ENCODE data around the gene GCG.

The GCG gene

DNA sequence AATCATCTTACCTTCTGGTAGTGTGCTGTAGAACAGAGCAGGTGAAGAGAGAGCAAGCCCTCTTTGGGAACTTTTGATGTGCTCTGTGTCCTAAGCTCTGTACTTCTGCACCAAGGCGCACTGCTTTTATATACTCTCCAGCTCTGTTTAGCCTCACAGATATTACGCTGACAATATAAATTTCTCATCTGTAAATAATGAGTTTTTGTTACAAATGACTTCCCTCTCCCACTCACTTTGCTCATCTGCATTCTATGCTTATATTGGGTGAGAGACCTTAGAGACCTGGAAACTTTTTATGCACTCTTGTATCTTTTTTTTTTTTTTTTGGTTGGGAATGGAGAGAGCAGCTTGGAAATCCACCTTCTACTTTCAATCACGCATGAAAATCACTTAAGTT, at the start of gene GCG:
Gene GCG, minus strand, starts transcription at position 101 of the 400 bp plus-strand sequence. CDS start 3,069 bp downstream, outside the sequence.
- no peak for DNase-seq (ENCODE audit: low spot score)

- DNase-seq (ENCODE audit: low spot score), result no peak
Observed at GRCh38 chr2:162200636-162201035, 48.6 kb upstream of the GCG start.

DNA sequence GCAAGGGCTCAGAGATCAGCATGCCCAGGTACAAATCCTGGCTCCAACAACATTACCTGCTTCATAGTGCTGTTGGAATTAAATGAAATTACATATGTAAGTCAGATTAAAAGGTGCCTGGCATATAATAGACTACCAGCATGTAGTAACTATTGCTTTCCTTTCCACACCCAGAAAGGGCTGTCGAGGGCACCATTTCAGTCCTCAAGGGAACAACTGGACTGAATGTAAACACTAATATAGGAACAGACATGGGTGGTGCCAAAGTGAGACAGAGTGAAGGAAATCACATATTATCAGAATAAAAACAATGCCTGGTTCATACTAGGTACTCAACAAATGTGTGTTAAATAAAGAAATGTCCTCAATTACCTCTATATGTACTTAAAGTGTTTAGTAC, 47.9 kb upstream of the GCG start:
- DNase-seq (ENCODE audit: low spot score), result no peak

DNA sequence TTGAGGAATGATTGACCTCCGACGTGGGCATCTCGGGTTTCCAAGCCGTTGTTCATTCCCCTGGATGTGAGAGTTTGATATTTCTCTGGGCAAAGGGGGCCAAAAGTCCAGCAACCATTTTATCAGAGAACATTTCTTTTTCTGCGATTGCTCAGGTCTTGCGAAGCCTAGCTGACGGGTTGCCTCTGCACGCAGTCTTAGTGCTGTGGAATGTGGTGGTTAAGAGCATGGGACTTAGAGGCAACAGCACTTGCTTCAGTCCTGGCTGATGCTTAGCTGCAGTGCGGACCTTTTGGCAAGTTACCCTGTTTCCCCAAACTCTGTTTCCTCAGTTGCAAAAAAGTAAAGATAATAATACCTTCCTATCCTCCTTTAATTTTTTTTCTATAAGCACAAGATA, 46.2 kb upstream of the GCG start:
- no peak for DNase-seq (ENCODE audit: low spot score)

DNA sequence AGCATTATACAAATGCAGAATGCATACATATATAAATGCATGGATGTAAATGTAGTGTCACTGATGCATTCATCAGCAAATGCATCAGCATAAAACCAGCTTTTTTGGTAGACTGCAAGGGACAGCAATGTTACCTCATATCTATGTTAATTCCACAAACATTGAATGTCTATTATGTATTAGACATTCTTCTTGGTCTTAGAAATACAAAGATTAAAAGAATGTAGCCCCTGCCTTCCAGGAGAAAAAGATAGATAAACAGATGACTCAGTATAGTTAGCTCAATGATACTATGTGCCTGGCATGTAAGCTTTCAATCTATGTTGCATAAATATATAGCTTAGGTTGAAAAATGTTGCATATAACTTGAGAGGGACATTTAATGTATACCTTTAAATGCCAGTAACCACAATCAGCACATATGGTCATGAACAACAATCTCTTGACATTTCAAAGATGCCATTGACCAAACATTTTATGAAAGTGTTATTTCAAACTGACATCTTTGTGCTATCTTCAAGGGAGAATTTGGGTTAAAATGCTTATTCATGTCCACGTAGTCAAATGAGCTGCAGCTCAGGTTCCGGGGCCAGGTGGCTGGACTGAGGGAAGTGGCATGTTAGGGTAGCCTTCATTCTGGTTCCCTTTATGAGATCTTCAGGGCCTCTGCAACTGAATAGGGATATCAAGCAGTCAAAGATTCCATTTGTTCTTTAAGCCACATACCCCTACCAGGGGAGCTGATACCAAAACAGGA, 45.2 kb upstream of the GCG start:
- DNase-seq (ENCODE audit: low spot score), result no peak

GRCh38 chr2:162196638-162197037, 44.6 kb upstream of the GCG start:
- DNase-seq (ENCODE audit: low spot score), result no peak

- no peak for DNase-seq (ENCODE audit: low spot score)
Observed at GRCh38 chr2:162188451-162188850, 36.4 kb upstream of the GCG start.

DNA sequence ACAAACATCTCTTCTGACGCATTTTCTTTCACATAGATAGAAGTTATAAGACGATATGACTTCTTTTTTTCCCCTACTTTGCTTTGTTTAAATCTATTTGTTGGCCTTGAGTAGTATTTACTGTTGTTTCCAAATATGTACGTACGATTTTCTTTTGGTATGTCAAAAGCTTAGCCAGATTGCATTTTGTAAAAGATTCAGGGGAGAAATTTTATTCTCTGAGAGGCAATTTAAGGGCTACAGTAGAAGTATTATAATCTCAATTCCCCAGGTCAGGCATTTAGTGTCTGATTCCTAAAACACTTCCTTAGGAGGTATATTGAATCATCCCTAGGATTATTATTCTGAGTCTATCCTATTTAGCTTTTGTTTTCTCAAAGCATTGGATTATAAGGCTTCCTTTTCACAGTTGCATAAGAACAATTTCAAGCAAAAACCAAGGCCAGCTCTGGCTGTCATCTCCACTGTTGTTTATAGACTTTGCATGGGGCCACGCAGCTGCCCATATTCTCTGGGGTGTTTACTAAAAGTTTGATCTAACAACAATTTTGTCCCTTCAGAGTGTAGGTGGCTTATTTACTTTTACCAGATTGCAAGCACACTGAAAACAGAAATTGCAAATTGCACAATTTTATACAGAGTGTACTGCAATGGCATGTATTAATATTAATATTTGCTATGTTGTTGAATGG, 33.6 kb upstream of the GCG start:
- DNase-seq (ENCODE audit: low spot score), result no peak

DNA sequence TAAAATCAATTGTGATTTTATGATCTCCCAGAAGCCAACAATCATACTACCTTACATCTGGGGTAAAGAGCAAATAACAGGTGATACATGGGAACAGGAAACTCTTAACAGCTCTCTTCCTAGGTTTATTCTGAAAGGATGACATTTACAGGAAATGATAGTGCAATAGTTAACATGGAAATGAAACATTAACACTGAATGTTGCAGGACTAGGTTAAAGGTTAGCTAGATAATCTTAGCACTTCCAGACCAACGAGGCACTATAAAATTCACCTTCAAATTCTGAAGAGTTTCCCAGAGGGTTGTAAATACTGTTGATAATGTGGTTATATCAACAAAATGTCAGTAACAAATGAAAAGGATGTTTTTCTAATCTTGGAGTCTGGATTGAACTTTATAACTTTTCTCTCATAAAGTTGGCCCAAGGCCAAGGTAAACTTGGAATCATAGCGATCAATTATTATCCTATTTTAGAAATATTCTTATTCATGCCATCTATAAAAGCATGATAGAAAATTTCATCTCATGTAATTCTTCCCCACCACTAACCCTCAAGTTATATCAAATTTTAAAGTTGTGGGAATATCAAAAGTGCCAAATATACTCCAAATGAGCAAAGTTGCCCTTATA, 32.9 kb upstream of the GCG start:
- no peak for DNase-seq (ENCODE audit: low spot score)

GRCh38 chr2:162184359-162184758, 32.3 kb upstream of the GCG start:
- DNase-seq (ENCODE audit: low spot score), result no peak

DNA sequence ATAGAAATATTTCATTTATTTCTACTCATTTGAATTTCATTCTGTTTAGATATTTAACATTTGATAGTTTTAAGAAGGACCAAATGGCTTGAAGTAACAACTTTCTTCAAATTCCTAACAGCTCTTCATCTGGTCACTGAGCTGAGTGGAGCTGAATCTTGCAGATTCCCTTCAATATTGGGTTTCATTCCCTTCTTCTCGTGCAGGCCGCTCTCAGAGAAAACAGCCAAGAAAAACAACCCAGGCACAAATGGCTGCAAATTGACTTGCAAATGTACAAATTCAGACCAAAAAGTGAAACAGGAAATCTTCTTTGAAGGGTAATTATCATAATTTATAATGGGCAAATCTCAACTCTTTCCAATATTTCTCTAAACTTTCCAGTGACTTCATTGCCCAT, 30.3 kb upstream of the GCG start:
- DNase-seq (ENCODE audit: low spot score), result no peak

DNA sequence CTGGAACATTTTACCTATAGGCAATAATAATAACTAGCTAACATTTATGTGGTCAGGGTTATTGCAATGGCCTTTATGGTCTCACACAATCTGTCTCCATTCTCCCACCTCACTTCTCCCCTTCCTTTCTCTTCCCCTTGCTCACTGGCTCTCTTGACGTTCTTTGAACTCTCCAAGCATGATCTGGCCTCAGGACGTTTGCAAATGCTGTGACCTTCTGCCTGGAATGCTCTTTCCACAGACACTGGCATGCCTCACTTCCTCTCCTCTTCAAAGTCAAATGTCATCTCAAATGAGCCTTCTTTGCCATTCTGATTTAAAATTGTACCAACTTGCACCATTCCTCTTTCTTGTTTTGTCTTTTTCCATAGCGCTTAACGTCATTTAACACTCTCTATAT, 25.3 kb upstream of the GCG start:
- DNase-seq (ENCODE audit: low spot score), result no peak

- no peak for DNase-seq (ENCODE audit: low spot score)
Observed at GRCh38 chr2:162175714-162176113, 23.7 kb upstream of the GCG start.

GRCh38 chr2:162174746-162175145, 22.7 kb upstream of the GCG start:
- no peak for DNase-seq (ENCODE audit: low spot score)

DNA sequence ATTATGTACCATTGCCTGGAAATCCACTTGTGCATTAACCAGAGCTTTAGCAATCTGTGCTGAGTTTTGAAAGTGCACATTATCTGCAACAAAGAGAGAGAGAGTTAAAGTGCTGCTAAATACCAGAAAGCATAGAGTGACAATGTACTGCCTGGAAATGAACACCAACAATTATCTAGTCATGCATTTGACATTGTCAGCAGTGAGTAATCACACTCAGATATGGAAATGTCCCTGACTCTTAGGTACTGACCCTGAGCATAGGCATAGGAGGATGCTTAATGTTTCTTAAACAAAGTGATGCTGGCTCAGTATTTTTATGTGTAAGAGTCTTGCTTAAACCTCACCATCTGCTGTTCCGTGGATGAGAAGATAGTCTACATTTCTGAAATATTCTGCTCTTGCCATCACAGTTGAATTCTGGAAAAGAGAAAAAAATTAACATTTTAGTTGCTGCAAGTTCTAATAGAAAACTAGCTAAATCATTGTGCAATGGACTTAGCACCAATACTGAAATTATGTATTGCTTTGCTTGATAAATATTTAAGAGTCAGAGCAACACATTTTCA, 20.8 kb upstream of the GCG start:
- no peak for DNase-seq (ENCODE audit: low spot score)

DNA sequence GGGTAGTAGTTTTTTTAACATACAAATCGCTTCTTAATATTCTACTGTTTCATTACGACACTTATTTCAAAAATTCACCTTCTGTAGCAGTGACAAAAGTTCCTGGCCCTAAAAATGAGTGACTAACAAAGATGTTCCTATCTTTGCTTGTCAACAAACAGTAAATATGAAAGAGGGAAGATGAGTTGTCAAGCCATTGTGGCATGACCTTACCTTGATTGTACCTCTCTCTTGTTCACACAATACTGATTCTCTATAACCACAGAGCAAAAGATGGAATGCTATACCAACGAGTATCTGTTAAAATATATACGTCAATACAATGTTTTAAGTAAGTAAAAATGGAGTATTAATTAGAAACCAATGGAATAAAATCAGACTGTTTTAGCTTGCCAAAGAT, 14.7 kb upstream of the GCG start:
- DNase-seq (ENCODE audit: low spot score), result no peak

DNA sequence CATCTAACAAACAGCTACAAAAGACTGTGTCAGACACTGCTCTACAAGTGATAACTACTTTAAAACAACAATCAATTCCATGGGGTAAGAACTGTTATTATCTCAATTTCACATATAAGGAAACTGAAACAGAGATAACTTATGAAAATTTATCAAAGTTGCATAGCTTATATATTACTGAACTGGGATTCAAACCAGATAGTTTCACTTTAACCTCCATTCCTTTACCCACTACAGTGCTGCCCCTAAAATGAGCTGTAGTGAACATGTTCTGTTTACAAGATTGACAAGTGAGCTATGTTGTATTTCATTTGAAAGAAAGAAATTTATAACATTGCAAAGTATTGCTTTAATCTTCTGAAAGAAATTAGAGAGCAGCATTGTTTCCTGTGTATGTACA, 14.1 kb upstream of the GCG start:
- DNase-seq (ENCODE audit: low spot score), result no peak

- DNase-seq (ENCODE audit: low spot score), result no peak
Observed at GRCh38 chr2:162164802-162165201, 12.8 kb upstream of the GCG start.

GRCh38 chr2:162159446-162159845, 7.4 kb upstream of the GCG start:
- DNase-seq (ENCODE audit: low spot score), result no peak

DNA sequence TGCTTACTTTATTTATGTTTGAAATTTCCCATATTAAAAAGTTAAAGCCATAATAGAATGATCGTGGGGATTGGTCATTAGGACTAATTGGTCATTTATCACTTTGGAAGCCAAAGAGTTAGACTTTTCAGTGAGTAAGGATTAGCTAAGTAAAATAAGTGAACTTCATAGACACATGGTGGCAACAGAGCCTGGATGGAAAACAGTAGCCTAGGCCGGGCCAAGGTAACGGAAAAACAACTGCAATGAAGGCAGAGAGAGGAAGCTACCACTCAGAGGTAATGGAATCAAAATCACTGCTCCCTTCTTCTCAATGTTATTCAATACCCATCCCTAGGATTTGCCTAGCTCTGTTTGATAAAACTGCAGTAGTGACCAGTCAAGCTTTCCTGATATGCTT, 4.1 kb upstream of the GCG start:
- DNase-seq (ENCODE audit: low spot score), result no peak

DNA sequence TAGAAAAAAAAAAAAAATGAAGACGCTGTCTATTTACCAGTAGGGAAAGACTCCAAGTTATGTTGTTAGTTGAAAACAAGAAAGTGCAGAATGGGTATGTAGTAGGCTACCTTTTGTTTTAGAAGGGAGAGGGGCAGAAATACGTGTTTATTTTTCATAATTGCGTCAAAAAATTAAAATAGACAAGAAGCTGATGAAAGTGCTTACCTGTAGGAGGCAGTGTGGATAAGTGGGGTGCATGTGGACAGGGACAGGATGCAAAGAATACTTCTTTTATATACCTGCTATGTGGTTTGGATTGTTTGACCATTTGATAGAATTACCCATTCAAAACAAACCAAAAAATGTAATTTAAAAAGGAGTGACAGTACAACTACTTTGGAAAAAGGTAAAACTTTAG, 3.0 kb upstream of the GCG start:
- DNase-seq (ENCODE audit: low spot score), result no peak

DNA sequence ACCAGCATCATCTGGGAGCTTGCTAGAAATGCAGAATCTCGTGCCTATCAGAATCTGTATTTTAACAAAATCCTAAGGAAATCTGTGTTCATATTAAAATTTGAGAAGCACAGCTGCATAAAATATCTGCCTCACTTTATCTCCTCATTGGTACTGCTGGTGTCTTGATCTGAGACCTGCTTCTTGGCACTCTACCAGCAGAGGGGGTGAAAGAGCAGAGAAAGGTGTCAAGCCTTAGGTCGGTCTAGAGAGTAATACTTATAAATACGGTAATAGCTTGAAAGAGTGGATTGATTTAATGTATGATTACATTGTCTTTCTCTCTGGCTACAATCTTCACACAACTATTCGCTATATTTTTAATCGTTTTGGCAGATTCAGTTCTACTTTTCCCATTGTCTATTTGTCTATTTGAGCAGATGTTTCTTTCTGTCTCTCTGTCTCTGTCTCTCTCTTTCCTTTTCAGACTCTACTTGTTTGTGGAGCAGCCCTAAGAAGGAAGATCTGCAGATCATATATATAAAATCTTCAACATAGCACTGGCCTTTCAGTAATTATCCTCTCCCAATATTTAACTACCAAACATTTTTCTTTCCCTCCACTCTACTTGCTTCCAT, 1.7 kb upstream of the GCG start:
- peak; percentile 55 for DNase-seq (ENCODE audit: low spot score)

GRCh38 chr2:162149940-162150339, 2.1 kb downstream of the GCG start:
- DNase-seq (ENCODE audit: low spot score), result no peak

Measured in CD4-positive, alpha-beta T cell treated with Interleukin-6 at 100 ng/mL for 8 hours (primary cell).